ENCODE data around the gene PARVB. TPM values are rescaled to one million over a fixed set of nuclear protein-coding genes. Genes with fewer than 3 reads are reported as not detected.

The PARVB gene
- total and polyA plus RNA-seq, 2 of the 8 experiments (the other 6 are each of a cell fraction or from before 2014, with no cell fraction given): 14.5 to 18.6 TPM

Other genes starting within 250 kb of the PARVB start
- 1.5 and 1.7 TPM in 2 replicates for gene EFCAB6, start 212.0 kb upstream of the PARVB start, total RNA-seq (2021; fragmentation: NEBNext Ultra II Directional; extraction: Animal tissue kit (Norgen Biotek cat#: 25700))
- gene EFCAB6, start 212.0 kb upstream of the PARVB start, polyA plus RNA-seq (2011; rRNA removed): 0.32 and 0.57 TPM in 2 replicates
- gene SULT4A1, start 161.8 kb upstream of the PARVB start, total RNA-seq (2021; fragmentation: NEBNext Ultra II Directional; extraction: Animal tissue kit (Norgen Biotek cat#: 25700)): 7.0 and 9.1 TPM in 2 replicates
- 11.8 and 19.5 TPM in 2 replicates for gene SULT4A1, start 161.8 kb upstream of the PARVB start, polyA plus RNA-seq (2011; rRNA removed)
- 6.8 and 8.2 TPM in 2 replicates for gene PNPLA5, start 132.3 kb upstream of the PARVB start, total RNA-seq (2021; fragmentation: NEBNext Ultra II Directional; extraction: Animal tissue kit (Norgen Biotek cat#: 25700))
- 3.9 and 5.2 TPM in 2 replicates for gene PNPLA5, start 132.3 kb upstream of the PARVB start, polyA plus RNA-seq (2011; rRNA removed)
- gene PNPLA3, start 100.5 kb upstream of the PARVB start, total RNA-seq (2021; fragmentation: NEBNext Ultra II Directional; extraction: Animal tissue kit (Norgen Biotek cat#: 25700)): 23.4 and 24.6 TPM in 2 replicates
- gene PNPLA3, start 100.5 kb upstream of the PARVB start, polyA plus RNA-seq (2011; rRNA removed): 17.5 and 21.0 TPM in 2 replicates
- gene SAMM50, start 68.9 kb upstream of the PARVB start, total RNA-seq (2021; fragmentation: NEBNext Ultra II Directional; extraction: Animal tissue kit (Norgen Biotek cat#: 25700)): 67.2 and 70.3 TPM in 2 replicates
- 45.4 and 47.1 TPM in 2 replicates for gene SAMM50, start 68.9 kb upstream of the PARVB start, polyA plus RNA-seq (2011; rRNA removed)
- 0.37 and 0.50 TPM in 2 replicates for gene PARVG, start 156.6 kb downstream of the PARVB start, total RNA-seq (2021; fragmentation: NEBNext Ultra II Directional; extraction: Animal tissue kit (Norgen Biotek cat#: 25700))
- 0.80 and 1.5 TPM in 2 replicates for gene PARVG, start 156.6 kb downstream of the PARVB start, polyA plus RNA-seq (2011; rRNA removed)